DMS 273 (cell line): ENCODE results near the gene NLN.
"Not testable (repeated sequence)": the region's sequence is repeated elsewhere in the genome, so short reads cannot be mapped to it uniquely, and the experiment has no call there.

Source experiments
- DNase-seq: peaks from one replicate; lab custom pipeline; 2025; ENCODE audit not compliant: unreplicated experiment; lab: John Stamatoyannopoulos, UW

The NLN gene

GRCh38 chr5:65807494-65807893 lies 85.5 kb downstream of the NLN start:
- not testable (repeated sequence) for DNase-seq

GRCh38 chr5:65808251-65808741 lies 86.3 kb downstream of the NLN start:
- DNase-seq = peak; percentile 71

GRCh38 chr5:65808818-65809217 lies 86.8 kb downstream of the NLN start:
- peak; percentile 14 for DNase-seq

GRCh38 chr5:65809817-65810531 lies 88.0 kb downstream of the NLN start:
- no peak for DNase-seq

GRCh38 chr5:65811004-65811403 lies 89.0 kb downstream of the NLN start:
- no peak for DNase-seq

- no peak for DNase-seq
Observed at GRCh38 chr5:65811885-65812284, 89.9 kb downstream of the NLN start.

- DNase-seq = no peak
Observed at GRCh38 chr5:65812648-65813047, 90.6 kb downstream of the NLN start.

- DNase-seq = no peak
Observed at GRCh38 chr5:65813174-65813573, 91.2 kb downstream of the NLN start.

GRCh38 chr5:65815161-65815560 lies 93.2 kb downstream of the NLN start:
- no peak for DNase-seq

GRCh38 chr5:65816729-65817128 lies 94.7 kb downstream of the NLN start:
- no peak for DNase-seq

- DNase-seq = no peak
Observed at GRCh38 chr5:65817931-65818330, 95.9 kb downstream of the NLN start.

- no peak for DNase-seq
Observed at GRCh38 chr5:65818592-65818991, 96.6 kb downstream of the NLN start.

- no peak for DNase-seq
Observed at GRCh38 chr5:65819215-65819904, 97.4 kb downstream of the NLN start.

GRCh38 chr5:65819905-65820240 lies 97.9 kb downstream of the NLN start:
- DNase-seq = no peak

GRCh38 chr5:65820373-65820772 lies 98.4 kb downstream of the NLN start:
- no peak for DNase-seq

- no peak for DNase-seq
Observed at GRCh38 chr5:65821966-65822365, 100.0 kb downstream of the NLN start.

GRCh38 chr5:65822710-65823109 lies 100.7 kb downstream of the NLN start:
- DNase-seq = no peak

GRCh38 chr5:65823204-65823603 lies 101.2 kb downstream of the NLN start:
- DNase-seq = no peak

- no peak for DNase-seq
Observed at GRCh38 chr5:65823845-65824445, 101.9 kb downstream of the NLN start.

GRCh38 chr5:65825408-65826328 lies 103.7 kb downstream of the NLN start:
- no peak for DNase-seq
